ENCODE measurements around the gene BBS9.
A peak's percentile ranks its signal among the peaks of the same experiment; 100 is the strongest.
"Not testable (repeated sequence)": the region's sequence is repeated elsewhere in the genome, so short reads cannot be mapped to it uniquely, and the experiment has no call there.

BBS9 gene

GRCh38 chr7:33128990-33129805 lies at the start of gene BBS9:
TSS of gene BBS9 (plus strand) at chr7:33129564. CDS start at chr7:33146253, 16,689 bp downstream.
- peak; percentile 95 for DNase-seq

- DNase-seq = no peak
These were observed 49.3 kb upstream of the BBS9 start for GRCh38 chr7:33079763-33080690.

GRCh38 chr7:33087356-33087755 lies 42.0 kb upstream of the BBS9 start:
- DNase-seq = no peak

- DNase-seq = no peak
These were observed 41.5 kb upstream of the BBS9 start for GRCh38 chr7:33087858-33088257.

- DNase-seq = no peak
These were observed 40.2 kb upstream of the BBS9 start for GRCh38 chr7:33089142-33089541.

- peak; percentile 52 for DNase-seq
These were observed 38.2 kb upstream of the BBS9 start for GRCh38 chr7:33091111-33091531.

GRCh38 chr7:33091641-33092191 lies 37.6 kb upstream of the BBS9 start:
- no peak for DNase-seq

- DNase-seq = no peak
These were observed 36.1 kb upstream of the BBS9 start for GRCh38 chr7:33093266-33093665.

GRCh38 chr7:33094745-33095275 lies 34.6 kb upstream of the BBS9 start:
- DNase-seq = not testable (repeated sequence)

GRCh38 chr7:33099154-33099940 lies 30.0 kb upstream of the BBS9 start:
- no peak for DNase-seq

GRCh38 chr7:33100770-33101169 lies 28.6 kb upstream of the BBS9 start:
- DNase-seq = no peak

GRCh38 chr7:33101906-33102305 lies 27.5 kb upstream of the BBS9 start:
- DNase-seq = no peak

GRCh38 chr7:33107136-33108066 lies 22.0 kb upstream of the BBS9 start:
- DNase-seq = peak; percentile 62

GRCh38 chr7:33108554-33109004 lies 20.8 kb upstream of the BBS9 start:
- peak; percentile 26 for DNase-seq

GRCh38 chr7:33109005-33109757 lies 20.2 kb upstream of the BBS9 start, which contains the start of gene RP9:
TSS of gene RP9 (minus strand) at chr7:33109404. CDS start at chr7:33109372, 32 bp downstream.
- DNase-seq = peak; percentile 75

- DNase-seq = peak; percentile 34
These were observed 19.6 kb upstream of the BBS9 start for GRCh38 chr7:33109758-33110238.

GRCh38 chr7:33111614-33112013 lies 17.8 kb upstream of the BBS9 start:
- no peak for DNase-seq

GRCh38 chr7:33114976-33115375 lies 14.4 kb upstream of the BBS9 start:
- DNase-seq = no peak

GRCh38 chr7:33118383-33118782 lies 11.0 kb upstream of the BBS9 start:
- no peak for DNase-seq

- no peak for DNase-seq
These were observed 2.3 kb upstream of the BBS9 start for GRCh38 chr7:33127085-33127484.
